Common myeloid progenitor, CD34-positive (primary cell): ENCODE data around the gene ZWILCH.
A peak's percentile ranks its signal among the peaks of the same experiment; 100 is the strongest.

Experiments used
- CTCF ChIA-PET: fragments of 350-600 bp; sonication (Branson Sonifier 250); formaldehyde crosslinking; loops from one replicate; lab custom pipeline; 2021; ENCODE audit warnings: antibody characterized with exemption; lab: Charles Lee
- POLR2A ChIA-PET: fragments of 350-600 bp; sonication (Branson Sonifier 250); formaldehyde crosslinking; loops from one replicate; lab custom pipeline; 2021; ENCODE audit warnings: antibody characterized with exemption; lab: Charles Lee
- DNase-seq, 3 donors: peaks; one replicate each; pipeline versions ENCODE4 v3.0.0 to v3.0.0-alpha.2; 2013
- H3K27ac ChIP-seq, 2 experiments: 1 replicate in 1 of 2; 2 replicates in 1 of 2; pipeline ENCODE4 v1.7.0; 2013; ENCODE audit warnings: inconsistent platforms in 2 of 2, low read length in 2 of 2, mild to moderate bottlenecking in 2 of 2, low read depth in 1 of 2, moderate library complexity in 1 of 2; ENCODE audit not compliant: severe bottlenecking in 2 of 2, insufficient read depth in 1 of 2, poor library complexity in 1 of 2
- H3K27me3 ChIP-seq, 5 experiments: replicated peaks in 2 of 5; 1 replicate in 3 of 5; 2 replicates in 2 of 5; pipeline versions ENCODE4 v1.6.1 to v1.7.0; 2013; ENCODE audit warnings: low read length in 4 of 5, mild to moderate bottlenecking in 2 of 5, moderate library complexity in 2 of 5, inconsistent platforms in 1 of 5; ENCODE audit not compliant: insufficient read depth in 5 of 5, control insufficient read depth in 4 of 5
- H3K36me3 ChIP-seq, 4 experiments: 1 replicate in 2 of 4; 2 replicates in 2 of 4; pipeline versions ENCODE4 v1.6.1 to v1.7.0; 2013; ENCODE audit warnings: low read length in 3 of 4, control low read depth in 1 of 4, mild to moderate bottlenecking in 1 of 4; ENCODE audit not compliant: control insufficient read depth in 4 of 4, insufficient read depth in 4 of 4
- H3K4me1 ChIP-seq, 4 experiments: 1 replicate in 3 of 4; 2 replicates in 1 of 4; pipeline versions ENCODE4 v1.6.1 to v1.7.1; 2013; ENCODE audit warnings: low read length in 3 of 4, mild to moderate bottlenecking in 3 of 4, control low read depth in 1 of 4, inconsistent platforms in 1 of 4, moderate library complexity in 1 of 4; ENCODE audit not compliant: control insufficient read depth in 4 of 4, insufficient read depth in 4 of 4; ENCODE audit errors: control extremely low read depth in 1 of 4
- H3K4me3 ChIP-seq, 7 experiments: 1 replicate in 4 of 7; 2 replicates in 3 of 7; pipeline versions ENCODE4 v1.5.1 to v1.7.0; 2013; ENCODE audit warnings: mild to moderate bottlenecking in 7 of 7, low read length in 6 of 7, moderate library complexity in 6 of 7, inconsistent platforms in 2 of 7, low read depth in 2 of 7, control low read depth in 1 of 7; ENCODE audit not compliant: insufficient read depth in 4 of 7, control insufficient read depth in 1 of 7; ENCODE audit errors: extremely low read depth in 1 of 7
- H3K9me3 ChIP-seq, 5 experiments: 1 replicate in 4 of 5; 2 replicates in 1 of 5; pipeline versions ENCODE4 v1.6.1 to v1.7.1; 2013; ENCODE audit warnings: low read length in 4 of 5, mild to moderate bottlenecking in 2 of 5, inconsistent platforms in 1 of 5, low read depth in 1 of 5, moderate library complexity in 1 of 5; ENCODE audit not compliant: control insufficient read depth in 4 of 5, insufficient read depth in 2 of 5; ENCODE audit errors: control extremely low read depth in 1 of 5
- WGBS: methylation state at CpG from one replicate; pipeline ENCODE4 v1.1.5; 2013; ENCODE audit not compliant: insufficient coverage; 5-methylcytosine and 5-hydroxymethylcytosine counted together

ZWILCH gene

GRCh38 chr15:66566963-66567531 is 61.9 kb downstream of the ZWILCH start:
- Histone ChIP-seq H3K9me3 (no peaks in the 10 kb centered on the region), H3K4me1 (peaks cover 0 to 2% (median 0%) of the 10 kb centered on the region in 4 experiments), H3K36me3 (no peaks in the 10 kb centered on the region), H3K27me3 (no peaks in the 10 kb centered on the region), H3K4me3 (no peak overlapping the region), H3K27ac (no peak overlapping the region)
- WGBS = 37% methylated on average over 10 of the region's 15 CpGs
- DNase-seq = peak; percentile 60 to 78 (median 72)
- ChIA-PET POLR2A (no interaction called here), CTCF (interaction anchor here (1.0 to 3.2 kb wide), 4 partner anchors 12 to 258 kb away, joined by 3 to 18 read pairs (median 4); no protein-coding TSS in a partner anchor)

GRCh38 chr15:66567897-66568296 is 62.8 kb downstream of the ZWILCH start:
- no peak for DNase-seq
- no peak overlapping the region for H3K27ac ChIP-seq
- H3K4me3 ChIP-seq = no peak overlapping the region
- H3K4me1 ChIP-seq = peaks cover 0 to 2% (median 0%) of the 10 kb centered on the region in 4 experiments
- WGBS = 96% methylated on average over 7 of the region's 7 CpGs
- ChIA-PET CTCF (interaction anchor here (1.4 to 3.2 kb wide), 3 partner anchors 11 to 257 kb away, joined by 3 to 18 read pairs (median 6); no protein-coding TSS in a partner anchor), POLR2A (no interaction called here)
- H3K36me3 ChIP-seq = no peaks in the 10 kb centered on the region
- H3K27me3 ChIP-seq = no peaks in the 10 kb centered on the region
- no peaks in the 10 kb centered on the region for H3K9me3 ChIP-seq

GRCh38 chr15:66569461-66570137 is 64.5 kb downstream of the ZWILCH start:
- 92% methylated on average over 7 of the region's 9 CpGs for WGBS
- peaks cover 0 to 2% (median 0%) of the 10 kb centered on the region in 4 experiments for H3K4me1 ChIP-seq
- H3K9me3 ChIP-seq = no peaks in the 10 kb centered on the region
- no peaks in the 10 kb centered on the region for H3K36me3 ChIP-seq
- no peak overlapping the region for H3K4me3 ChIP-seq
- ChIA-PET POLR2A (no interaction called here), CTCF (no interaction called here)
- H3K27me3 ChIP-seq = no peaks in the 10 kb centered on the region
- no peak overlapping the region for H3K27ac ChIP-seq
- DNase-seq = no peak

GRCh38 chr15:66570327-66570726 is 65.2 kb downstream of the ZWILCH start:
- H3K4me3 ChIP-seq = no peak overlapping the region
- ChIA-PET CTCF (no interaction called here), POLR2A (no interaction called here)
- peaks cover 0 to 2% (median 0%) of the 10 kb centered on the region in 4 experiments for H3K4me1 ChIP-seq
- no peaks in the 10 kb centered on the region for H3K36me3 ChIP-seq
- no peak overlapping the region for H3K27ac ChIP-seq
- no peaks in the 10 kb centered on the region for H3K9me3 ChIP-seq
- DNase-seq = no peak
- H3K27me3 ChIP-seq = no peaks in the 10 kb centered on the region
- WGBS = 94% methylated on average over 2 of the region's 3 CpGs

- H3K9me3 ChIP-seq = no peaks in the 10 kb centered on the region
- ChIA-PET CTCF (no interaction called here), POLR2A (no interaction called here)
- 95% methylated on average over 5 of the region's 6 CpGs for WGBS
- H3K4me3 ChIP-seq = no peak overlapping the region
- DNase-seq = no peak
- no peaks in the 10 kb centered on the region for H3K27me3 ChIP-seq
- H3K27ac ChIP-seq = no peak overlapping the region
- H3K36me3 ChIP-seq = no peaks in the 10 kb centered on the region
- peaks cover 0 to 2% (median 0%) of the 10 kb centered on the region in 4 experiments for H3K4me1 ChIP-seq
These were observed 65.8 kb downstream of the ZWILCH start for GRCh38 chr15:66570842-66571478.

GRCh38 chr15:66572146-66572545 is 67.0 kb downstream of the ZWILCH start:
- WGBS = 98% methylated on average over 4 of the region's 4 CpGs
- Histone ChIP-seq H3K4me3 (no peak overlapping the region), H3K27me3 (no peaks in the 10 kb centered on the region), H3K9me3 (no peaks in the 10 kb centered on the region), H3K36me3 (no peaks in the 10 kb centered on the region), H3K27ac (no peak overlapping the region), H3K4me1 (peaks cover 0 to 1% (median 0%) of the 10 kb centered on the region in 4 experiments)
- no peak for DNase-seq
- POLR2A ChIA-PET = no interaction called here
- CTCF ChIA-PET = no interaction called here

GRCh38 chr15:66573348-66573718 is 68.2 kb downstream of the ZWILCH start:
- Histone ChIP-seq H3K27me3 (no peaks in the 10 kb centered on the region), H3K4me1 (no peaks in the 10 kb centered on the region), H3K9me3 (no peaks in the 10 kb centered on the region), H3K4me3 (no peak overlapping the region), H3K27ac (no peak overlapping the region), H3K36me3 (no peaks in the 10 kb centered on the region)
- ChIA-PET POLR2A (no interaction called here), CTCF (no interaction called here)
- DNase-seq = no peak
- 93% methylated on average over 6 of the region's 7 CpGs for WGBS
